ENCODE data around the gene CEP126. TPM values are rescaled to one million over a fixed set of nuclear protein-coding genes. Genes with fewer than 3 reads are reported as not detected.
"Not testable (repeated sequence)": the region's sequence is repeated elsewhere in the genome, so short reads cannot be mapped to it uniquely, and the experiment has no call there.

Gene CEP126
- total RNA-seq, 2 experiments from 2014 or later = 0.50 to 0.55 TPM

GRCh38 chr11:101945448-101945847 is 30.6 kb downstream of the CEP126 start:
- ChIA-PET POLR2A (no interaction called here), CTCF (interaction anchor here (1.1 kb wide), 1 partner anchor 47 kb away, joined by 3 read pairs; no protein-coding TSS in a partner anchor)
- peaks cover 6% of the 10 kb centered on the region for H3K27me3 Mint-ChIP-seq
- H3K36me3 Mint-ChIP-seq (ENCODE audit: low read depth) = no peaks in the 10 kb centered on the region
- H3K4me3 Mint-ChIP-seq = no peak overlapping the region
- no peaks in the 10 kb centered on the region for H3K4me1 Mint-ChIP-seq
- DNase-seq = no peak
- no peaks in the 10 kb centered on the region for H3K9me3 Mint-ChIP-seq
- H3K27ac Mint-ChIP-seq = no peak overlapping the region

GRCh38 chr11:101949680-101950220 is 34.9 kb downstream of the CEP126 start:
- Mint-ChIP-seq H3K27ac (no peak overlapping the region), H3K4me1 (no peaks in the 10 kb centered on the region), H3K4me3 (no peak overlapping the region), H3K27me3 (no peaks in the 10 kb centered on the region), H3K36me3 (ENCODE audit: low read depth) (no peaks in the 10 kb centered on the region), H3K9me3 (no peaks in the 10 kb centered on the region)
- CTCF ChIA-PET = no interaction called here
- POLR2A ChIA-PET = no interaction called here
- DNase-seq = no peak

DNA sequence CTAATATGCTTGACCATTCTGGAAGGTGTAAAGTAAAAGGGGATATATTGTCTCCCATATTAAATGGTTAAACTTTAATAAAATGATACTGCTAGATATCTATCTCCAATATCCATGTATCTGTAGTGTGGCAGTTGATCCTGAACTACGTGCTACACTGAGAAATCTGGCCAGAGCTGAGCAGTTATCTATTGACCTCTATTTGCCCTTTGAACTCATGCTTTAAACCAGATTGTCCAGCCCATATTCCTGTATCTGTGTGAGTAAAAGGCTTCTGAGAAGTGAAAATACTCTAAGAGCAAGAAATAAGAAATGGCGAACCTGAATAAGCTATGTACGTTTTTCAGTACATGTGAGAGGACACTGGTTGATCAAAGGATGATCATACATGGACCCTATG is 40.5 kb downstream of the CEP126 start:
- DNase-seq = no peak
- CTCF ChIA-PET = no interaction called here
- Mint-ChIP-seq H3K27me3 (no peaks in the 10 kb centered on the region), H3K4me3 (no peak overlapping the region), H3K36me3 (ENCODE audit: low read depth) (no peaks in the 10 kb centered on the region), H3K9me3 (no peaks in the 10 kb centered on the region), H3K27ac (no peak overlapping the region), H3K4me1 (no peaks in the 10 kb centered on the region)
- POLR2A ChIA-PET = no interaction called here

DNA sequence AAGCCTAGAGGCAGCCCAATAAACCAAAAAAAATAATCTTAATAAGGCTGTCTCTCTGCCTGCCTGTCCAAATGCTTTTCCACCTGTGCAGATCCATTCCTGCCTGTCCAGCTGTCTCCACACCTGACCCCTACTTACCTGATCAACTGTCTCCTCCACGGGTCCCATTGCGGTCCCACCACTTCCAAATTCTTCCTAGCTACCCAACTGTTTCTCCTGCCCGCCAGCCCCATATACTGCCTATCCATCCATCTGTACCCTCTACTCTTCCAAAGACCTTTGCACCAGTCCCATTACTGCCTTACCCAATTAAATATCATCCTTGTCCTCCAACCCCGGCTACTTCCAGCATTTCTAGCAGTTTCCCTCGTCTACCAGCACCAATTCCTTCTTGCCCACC is 40.9 kb downstream of the CEP126 start:
- Mint-ChIP-seq H3K4me3 (no peak overlapping the region), H3K36me3 (ENCODE audit: low read depth) (no peaks in the 10 kb centered on the region), H3K27me3 (no peaks in the 10 kb centered on the region), H3K27ac (no peak overlapping the region), H3K4me1 (no peaks in the 10 kb centered on the region), H3K9me3 (no peaks in the 10 kb centered on the region)
- ChIA-PET POLR2A (no interaction called here), CTCF (interaction anchor here (0.6 kb wide), 1 partner anchor 68 kb away, joined by 8 read pairs; no protein-coding TSS in a partner anchor)
- no peak for DNase-seq

GRCh38 chr11:101960231-101960630 is 45.4 kb downstream of the CEP126 start:
- Mint-ChIP-seq H3K4me1 (no peaks in the 10 kb centered on the region), H3K36me3 (ENCODE audit: low read depth) (no peaks in the 10 kb centered on the region), H3K27me3 (no peaks in the 10 kb centered on the region), H3K4me3 (no peak overlapping the region), H3K9me3 (no peaks in the 10 kb centered on the region), H3K27ac (no peak overlapping the region)
- ChIA-PET POLR2A (no interaction called here), CTCF (no interaction called here)
- no peak for DNase-seq

- H3K27ac Mint-ChIP-seq; H3K9me3 Mint-ChIP-seq; H3K27me3 Mint-ChIP-seq; CTCF ChIA-PET; H3K4me3 Mint-ChIP-seq; H3K36me3 Mint-ChIP-seq (ENCODE audit: low read depth); H3K4me1 Mint-ChIP-seq; POLR2A ChIA-PET; DNase-seq: not testable (repeated sequence)
Observed at GRCh38 chr11:101964200-101964599, 49.4 kb downstream of the CEP126 start.

DNA sequence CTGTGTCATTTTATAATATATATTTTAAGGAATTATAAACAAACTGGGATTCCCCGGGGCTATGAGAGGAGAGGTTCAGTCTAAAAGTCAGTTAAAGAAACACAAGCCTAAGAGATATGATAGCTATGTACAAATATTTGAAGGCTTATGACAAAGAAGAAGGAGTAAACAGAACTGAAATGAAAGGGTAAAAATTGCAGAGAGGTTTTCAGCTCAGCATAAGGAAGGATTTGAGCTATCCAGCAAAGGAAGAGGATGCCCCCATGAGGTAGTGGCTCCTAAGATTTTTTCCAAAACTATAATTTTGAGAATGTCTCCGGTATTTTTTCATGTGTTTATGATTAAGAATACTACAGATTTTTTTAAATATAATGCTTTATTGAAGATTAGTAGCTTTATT is 59.4 kb downstream of the CEP126 start:
- Mint-ChIP-seq H3K27ac (no peak overlapping the region), H3K4me1 (no peaks in the 10 kb centered on the region), H3K9me3 (no peaks in the 10 kb centered on the region), H3K27me3 (no peaks in the 10 kb centered on the region), H3K4me3 (no peak overlapping the region), H3K36me3 (ENCODE audit: low read depth) (no peaks in the 10 kb centered on the region)
- DNase-seq = no peak
- POLR2A ChIA-PET = no interaction called here
- CTCF ChIA-PET = no interaction called here

DNA sequence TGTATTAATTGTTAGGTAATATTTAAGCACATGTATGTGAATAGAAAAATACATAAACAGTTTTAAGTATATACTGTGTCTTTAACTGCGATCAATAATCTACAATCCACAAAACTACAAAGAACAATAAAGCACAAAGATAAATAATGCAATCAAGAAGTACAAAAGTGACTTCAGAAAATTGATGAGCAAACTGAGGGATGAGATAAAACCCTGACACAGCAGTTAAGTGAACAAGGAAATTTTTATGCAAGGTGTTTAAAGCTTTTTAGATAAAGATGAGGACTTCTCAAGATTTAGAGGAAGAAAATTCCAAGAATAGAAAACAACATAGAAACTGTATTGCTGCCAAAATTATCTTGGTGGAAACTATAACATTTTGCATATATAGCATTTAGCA is 60.0 kb downstream of the CEP126 start:
- no peaks in the 10 kb centered on the region for H3K9me3 Mint-ChIP-seq
- no peak overlapping the region for H3K4me3 Mint-ChIP-seq
- POLR2A ChIA-PET = no interaction called here
- no peak for DNase-seq
- no peaks in the 10 kb centered on the region for H3K4me1 Mint-ChIP-seq
- H3K27me3 Mint-ChIP-seq = no peaks in the 10 kb centered on the region
- H3K27ac Mint-ChIP-seq = no peak overlapping the region
- CTCF ChIA-PET = no interaction called here
- no peaks in the 10 kb centered on the region for H3K36me3 Mint-ChIP-seq (ENCODE audit: low read depth)

- DNase-seq = no peak
- ChIA-PET CTCF (interaction anchor here (0.9 kb wide), 1 partner anchor 32 kb away, joined by 3 read pairs; no protein-coding TSS in a partner anchor), POLR2A (no interaction called here)
- Mint-ChIP-seq H3K36me3 (ENCODE audit: low read depth) (no peaks in the 10 kb centered on the region), H3K27me3 (no peaks in the 10 kb centered on the region), H3K27ac (no peak overlapping the region), H3K9me3 (no peaks in the 10 kb centered on the region), H3K4me1 (no peaks in the 10 kb centered on the region), H3K4me3 (no peak overlapping the region)
Observed at GRCh38 chr11:101975734-101976133, 60.9 kb downstream of the CEP126 start.

DNA sequence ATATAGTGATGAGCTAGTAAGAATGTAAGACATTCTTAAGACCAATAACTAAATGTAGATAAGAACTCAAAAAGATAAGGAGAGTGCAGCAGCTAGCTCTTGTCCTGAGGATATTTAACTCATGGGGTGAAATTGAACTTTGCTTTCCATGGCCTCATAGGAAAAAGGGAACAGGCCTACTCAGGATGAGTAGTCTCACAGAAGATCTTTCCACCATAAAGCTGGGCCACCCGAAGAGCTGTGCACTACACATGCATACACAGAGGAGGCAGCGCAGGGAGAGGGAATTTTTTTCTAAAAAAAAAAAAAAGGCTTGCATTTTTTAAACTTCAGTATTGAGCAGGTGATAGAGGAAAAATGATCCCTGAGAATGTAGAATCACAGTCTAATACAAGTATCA is 72.6 kb downstream of the CEP126 start:
- no peaks in the 10 kb centered on the region for H3K4me1 Mint-ChIP-seq
- no peak overlapping the region for H3K27ac Mint-ChIP-seq
- no peaks in the 10 kb centered on the region for H3K27me3 Mint-ChIP-seq
- ChIA-PET CTCF (interaction anchor here (0.6 kb wide), 1 partner anchor 127 kb away, joined by 5 read pairs; no protein-coding TSS in a partner anchor), POLR2A (no interaction called here)
- H3K36me3 Mint-ChIP-seq (ENCODE audit: low read depth) = no peaks in the 10 kb centered on the region
- H3K9me3 Mint-ChIP-seq = no peaks in the 10 kb centered on the region
- no peak for DNase-seq
- H3K4me3 Mint-ChIP-seq = no peak overlapping the region

DNA sequence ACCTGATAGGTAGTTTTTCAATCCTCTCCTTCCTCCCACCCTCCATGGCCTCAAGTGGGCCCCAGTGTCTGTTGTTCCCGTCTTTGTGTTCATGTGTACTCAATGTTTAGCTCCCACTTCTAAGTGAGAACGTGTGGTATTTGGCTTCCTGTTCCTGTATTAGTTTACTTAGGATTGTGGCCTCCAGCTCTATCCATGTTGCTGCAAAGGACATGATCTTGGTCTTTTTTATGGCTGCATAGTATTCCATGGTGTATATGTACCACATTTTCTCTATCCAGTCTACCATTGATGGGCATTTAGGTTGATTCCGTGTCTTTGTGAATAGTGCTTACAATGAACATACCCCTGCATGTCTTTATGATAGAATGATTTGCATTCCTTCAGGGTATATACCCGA is 78.4 kb downstream of the CEP126 start:
- ChIA-PET CTCF (no interaction called here), POLR2A (no interaction called here)
- Mint-ChIP-seq H3K4me3 (no peak overlapping the region), H3K4me1 (no peaks in the 10 kb centered on the region), H3K27ac (no peak overlapping the region), H3K36me3 (ENCODE audit: low read depth) (no peaks in the 10 kb centered on the region), H3K27me3 (no peaks in the 10 kb centered on the region), H3K9me3 (no peaks in the 10 kb centered on the region)
- DNase-seq = no peak

DNA sequence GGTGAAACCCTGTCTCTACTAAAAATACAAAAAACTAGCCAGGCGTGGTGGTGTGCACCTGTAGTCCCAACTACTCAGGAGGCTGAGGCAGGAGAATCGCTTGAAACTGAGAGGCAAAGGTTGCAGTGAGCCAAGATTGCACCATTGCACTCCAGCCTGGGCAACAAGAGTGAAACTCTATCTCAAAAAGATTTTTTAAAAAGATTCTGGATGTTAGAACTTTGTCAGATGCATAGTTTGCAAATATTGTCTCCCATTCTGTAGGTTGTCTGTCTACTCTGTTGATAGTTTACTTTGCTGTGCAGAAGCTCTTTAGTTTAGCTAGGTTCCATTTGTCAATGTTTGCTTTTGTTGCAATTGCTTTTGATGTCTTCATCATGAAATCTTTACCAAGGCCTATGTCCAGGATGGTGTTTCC is 79.3 kb downstream of the CEP126 start:
- H3K36me3 Mint-ChIP-seq (ENCODE audit: low read depth); H3K27me3 Mint-ChIP-seq; H3K9me3 Mint-ChIP-seq; H3K4me1 Mint-ChIP-seq; POLR2A ChIA-PET; DNase-seq; H3K27ac Mint-ChIP-seq; CTCF ChIA-PET; H3K4me3 Mint-ChIP-seq: not testable (repeated sequence)

DNA sequence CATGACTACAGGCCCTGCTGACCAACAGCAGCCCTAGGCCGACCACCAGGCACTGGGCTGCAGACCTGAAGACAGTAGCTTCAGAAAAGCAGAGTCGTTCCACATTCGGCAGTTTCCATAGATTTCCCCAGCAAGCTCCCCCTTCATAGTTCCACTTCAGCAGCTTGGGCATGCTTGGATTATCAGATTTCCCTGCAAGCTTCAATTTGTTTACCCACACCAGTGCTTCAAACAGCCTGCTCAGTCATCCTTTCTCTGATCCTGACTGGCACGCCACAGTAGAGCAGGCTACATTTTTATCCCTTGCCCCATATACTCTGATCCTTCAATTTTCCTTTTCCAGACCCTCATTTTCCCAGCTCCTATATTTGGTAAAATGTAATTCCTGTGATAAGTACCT is 81.3 kb downstream of the CEP126 start:
- H3K4me3 Mint-ChIP-seq = no peak overlapping the region
- ChIA-PET CTCF (no interaction called here), POLR2A (no interaction called here)
- no peaks in the 10 kb centered on the region for H3K9me3 Mint-ChIP-seq
- H3K36me3 Mint-ChIP-seq (ENCODE audit: low read depth) = no peaks in the 10 kb centered on the region
- no peaks in the 10 kb centered on the region for H3K4me1 Mint-ChIP-seq
- no peak overlapping the region for H3K27ac Mint-ChIP-seq
- no peak for DNase-seq
- no peaks in the 10 kb centered on the region for H3K27me3 Mint-ChIP-seq

DNA sequence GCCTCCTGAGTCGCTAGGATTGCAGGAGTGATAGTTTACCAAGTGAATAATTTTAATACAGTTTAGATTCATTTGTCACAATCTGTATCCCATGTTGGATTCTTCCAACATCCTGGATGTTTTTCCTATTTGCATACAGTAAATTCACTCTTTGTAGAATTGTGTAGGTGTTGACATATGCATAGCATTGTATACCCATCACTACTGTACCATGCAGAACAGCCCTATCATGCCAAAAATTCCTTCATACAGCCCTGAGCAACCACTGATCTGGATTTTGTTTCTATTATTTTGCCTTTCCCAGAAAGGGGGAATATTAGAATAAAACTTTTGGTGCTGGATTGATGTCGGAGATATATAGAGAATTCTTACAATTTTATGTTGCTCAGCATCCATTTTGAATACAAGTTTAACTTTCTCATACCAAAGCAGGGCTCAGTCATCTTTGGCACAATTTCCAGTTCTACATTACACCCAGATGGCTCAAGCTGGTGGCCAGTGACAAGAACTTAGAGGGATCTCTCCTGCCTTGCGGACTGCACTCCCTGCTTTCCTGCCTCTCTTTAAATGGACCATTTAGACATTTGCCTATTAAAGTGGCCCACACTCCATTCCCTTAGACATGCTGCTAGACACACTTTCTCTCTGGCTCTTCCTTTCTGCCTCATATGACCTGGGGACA is 87.0 kb downstream of the CEP126 start:
- POLR2A ChIA-PET = no interaction called here
- DNase-seq = no peak
- H3K4me3 Mint-ChIP-seq = no peak overlapping the region
- no peaks in the 10 kb centered on the region for H3K36me3 Mint-ChIP-seq (ENCODE audit: low read depth)
- no peaks in the 10 kb centered on the region for H3K4me1 Mint-ChIP-seq
- H3K9me3 Mint-ChIP-seq = no peaks in the 10 kb centered on the region
- H3K27me3 Mint-ChIP-seq = no peaks in the 10 kb centered on the region
- CTCF ChIA-PET = interaction anchor here (0.6 kb wide), 1 partner anchor 649 kb away, joined by 4 read pairs; no protein-coding TSS in a partner anchor
- H3K27ac Mint-ChIP-seq = no peak overlapping the region
